Fibroblast of lung (primary cell): Measurements from ENCODE around the gene TM7SF2. TPM values are rescaled to one million over a fixed set of nuclear protein-coding genes. Genes with fewer than 3 reads are reported as not detected.

ENCODE experiments used
- DNase-seq, 2 donors: peaks; one replicate each; pipeline versions ENCODE4 v3.0.0 to v3.0.0-alpha.2; 2010; ENCODE audit warnings: low read depth in 2 of 2
- H2AFZ ChIP-seq: 2 replicates; pipeline ENCODE4 v1.5.1; 2012; ENCODE audit warnings: low read length, control low read depth, inconsistent platforms
- H3K27ac ChIP-seq: 2 replicates; pipeline ENCODE4 v1.5.1; 2011; ENCODE audit warnings: low read length, control low read depth; ENCODE audit not compliant: insufficient read depth
- H3K27me3 ChIP-seq: 2 replicates; pipeline ENCODE4 v1.5.1; 2011; ENCODE audit warnings: mild to moderate bottlenecking, low read length; ENCODE audit not compliant: control insufficient read depth, insufficient read depth
- H3K36me3 ChIP-seq: 2 replicates; pipeline ENCODE4 v1.5.1; 2011; ENCODE audit warnings: low read length; ENCODE audit not compliant: control insufficient read depth, insufficient read depth
- H3K4me1 ChIP-seq: 2 replicates; pipeline ENCODE4 v1.5.1; 2011; ENCODE audit warnings: low read length; ENCODE audit not compliant: control insufficient read depth, insufficient read depth; ENCODE audit errors: extremely low read depth
- H3K4me2 ChIP-seq: 2 replicates; pipeline ENCODE4 v1.5.1; 2011; ENCODE audit warnings: low read length, control low read depth; ENCODE audit not compliant: insufficient read depth; ENCODE audit errors: extremely low read depth
- H3K4me3 ChIP-seq, 4 experiments: fragments of 200-600 bp in 1 of 4; sonication (generic) in 1 of 4; replicated peaks in 1 of 4; 2 replicates each; pipeline ENCODE4 v1.5.1; 2011 to 2016; ENCODE audit warnings: low read length in 4 of 4, low read depth in 3 of 4, mild to moderate bottlenecking in 3 of 4, control low read depth in 2 of 4, inconsistent platforms in 1 of 4, mixed read lengths in 1 of 4; ENCODE audit not compliant: insufficient read depth in 1 of 4; ENCODE audit errors: control extremely low read depth in 1 of 4
- H3K79me2 ChIP-seq: 2 replicates; pipeline ENCODE4 v1.5.1; 2012; ENCODE audit warnings: mild to moderate bottlenecking, low read length, inconsistent platforms; ENCODE audit not compliant: control insufficient read depth, insufficient read depth
- H3K9ac ChIP-seq: 2 replicates; pipeline ENCODE4 v1.5.1; 2011; ENCODE audit warnings: mild to moderate bottlenecking, low read length, control low read depth; ENCODE audit not compliant: insufficient read depth
- H3K9me3 ChIP-seq: 2 replicates; pipeline ENCODE4 v1.5.1; 2012; ENCODE audit warnings: low read depth, low read length; ENCODE audit not compliant: control insufficient read depth, insufficient read depth
- H4K20me1 ChIP-seq: 2 replicates; pipeline ENCODE4 v1.5.1; 2011; ENCODE audit warnings: low read length; ENCODE audit not compliant: control insufficient read depth, insufficient read depth; ENCODE audit errors: extremely low read depth
- EZH2 ChIP-seq: IDR thresholded peaks from 2 replicates; pipeline ENCODE4 v1.5.1; 2012; ENCODE audit warnings: low read length, control low read depth, mild to moderate bottlenecking; ENCODE audit errors: missing control alignments
- polyA plus RNA-seq, 2 donors: library from polyadenylated mRNA; depleted of rRNA in 1 of 2; stranded (reverse) in 1 of 2; unstranded in 1 of 2; fragments of >200 nt; gene quantifications; 2 replicates each; pipeline ENCODE4 v1.2.1, GENCODE V29; 2011 to 2012; ENCODE audit warnings: missing spikeins in 1 of 2
- total RNA-seq: library from RNA; depleted of rRNA; stranded (reverse); fragments of >200 nt; gene quantifications from 2 replicates; pipeline ENCODE4 v1.2.1, GENCODE V29; 2014
- TF ChIP-seq, protein P1 (sequence below), 2 donors: IDR thresholded peaks in 1 of 2; conservative IDR thresholded peaks in 1 of 2; 1 replicate in 1 of 2; 2 replicates in 1 of 2; pipeline ENCODE4 v1.5.1; 2011 to 2012; ENCODE audit warnings: low read length in 2 of 2, control low read depth in 1 of 2, inconsistent platforms in 1 of 2, low read depth in 1 of 2, mild to moderate bottlenecking in 1 of 2

TM7SF2 gene
- total and polyA plus RNA-seq, 2 donors (not counting 1 experiment from before 2014, with no cell fraction given) = 11.7 to 89.5 TPM

DNA sequence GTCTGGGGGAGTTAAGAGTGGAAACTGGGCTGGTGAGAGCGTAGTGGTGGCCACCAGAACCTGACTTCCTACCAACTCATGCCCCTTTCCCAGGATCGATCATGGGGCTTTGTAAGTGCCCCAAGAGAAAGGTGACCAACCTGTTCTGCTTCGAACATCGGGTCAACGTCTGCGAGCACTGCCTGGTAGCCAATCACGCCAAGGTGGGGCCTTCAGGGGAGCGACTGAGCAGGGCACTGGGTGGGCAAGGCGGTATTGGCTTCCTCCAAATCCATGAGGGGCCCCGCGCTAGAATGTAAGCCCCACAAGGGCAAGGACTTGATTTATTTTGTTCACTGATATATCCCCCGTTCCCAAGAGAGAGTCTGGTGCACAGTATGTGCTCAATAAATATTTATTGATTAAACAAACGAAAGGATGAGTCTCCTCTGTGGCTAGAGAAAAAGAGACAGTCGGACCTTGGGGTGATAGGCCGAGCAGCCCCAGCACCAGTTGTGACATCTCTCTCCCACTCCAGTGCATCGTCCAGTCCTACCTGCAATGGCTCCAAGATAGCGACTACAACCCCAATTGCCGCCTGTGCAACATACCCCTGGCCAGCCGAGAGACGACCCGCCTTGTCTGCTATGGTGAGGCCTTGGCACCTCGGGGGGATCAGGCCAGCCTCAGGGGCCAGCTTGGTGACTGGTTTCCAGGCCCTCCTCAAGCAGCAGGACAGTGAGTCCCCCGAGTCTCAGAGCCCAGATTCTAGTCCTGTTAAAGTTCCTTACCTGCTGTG, 26.9 kb upstream of the TM7SF2 start:
- Histone ChIP-seq H3K9me3 (no peaks in the 10 kb centered on the region), H2AFZ (no peak overlapping the region), H3K4me1 (peaks cover 11% of the 10 kb centered on the region), H3K4me3 (peak overlapping the region; percentile 71 to 91 (median 84)), H3K27ac (peak overlapping the region; percentile 85), H3K4me2 (peak overlapping the region; percentile 59), H3K27me3 (no peaks in the 10 kb centered on the region), H3K9ac (peak overlapping the region; percentile 95), H3K36me3 (peaks cover 21% of the 10 kb centered on the region), H3K79me2 (peaks cover 40% of the 10 kb centered on the region), H4K20me1 (no peaks in the 10 kb centered on the region)
- no peak for TF ChIP-seq EZH2
- TF ChIP-seq, protein P1, sequence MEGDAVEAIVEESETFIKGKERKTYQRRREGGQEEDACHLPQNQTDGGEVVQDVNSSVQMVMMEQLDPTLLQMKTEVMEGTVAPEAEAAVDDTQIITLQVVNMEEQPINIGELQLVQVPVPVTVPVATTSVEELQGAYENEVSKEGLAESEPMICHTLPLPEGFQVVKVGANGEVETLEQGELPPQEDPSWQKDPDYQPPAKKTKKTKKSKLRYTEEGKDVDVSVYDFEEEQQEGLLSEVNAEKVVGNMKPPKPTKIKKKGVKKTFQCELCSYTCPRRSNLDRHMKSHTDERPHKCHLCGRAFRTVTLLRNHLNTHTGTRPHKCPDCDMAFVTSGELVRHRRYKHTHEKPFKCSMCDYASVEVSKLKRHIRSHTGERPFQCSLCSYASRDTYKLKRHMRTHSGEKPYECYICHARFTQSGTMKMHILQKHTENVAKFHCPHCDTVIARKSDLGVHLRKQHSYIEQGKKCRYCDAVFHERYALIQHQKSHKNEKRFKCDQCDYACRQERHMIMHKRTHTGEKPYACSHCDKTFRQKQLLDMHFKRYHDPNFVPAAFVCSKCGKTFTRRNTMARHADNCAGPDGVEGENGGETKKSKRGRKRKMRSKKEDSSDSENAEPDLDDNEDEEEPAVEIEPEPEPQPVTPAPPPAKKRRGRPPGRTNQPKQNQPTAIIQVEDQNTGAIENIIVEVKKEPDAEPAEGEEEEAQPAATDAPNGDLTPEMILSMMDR (conservative IDR thresholded peaks at IDR 0.05 in 1 of 2, IDR thresholded peaks at IDR 0.05 in 1 of 2; ENCODE audit: low read depth in 1 of 2, low read length in 2 of 2) = no peak
- DNase-seq = no peak

DNA sequence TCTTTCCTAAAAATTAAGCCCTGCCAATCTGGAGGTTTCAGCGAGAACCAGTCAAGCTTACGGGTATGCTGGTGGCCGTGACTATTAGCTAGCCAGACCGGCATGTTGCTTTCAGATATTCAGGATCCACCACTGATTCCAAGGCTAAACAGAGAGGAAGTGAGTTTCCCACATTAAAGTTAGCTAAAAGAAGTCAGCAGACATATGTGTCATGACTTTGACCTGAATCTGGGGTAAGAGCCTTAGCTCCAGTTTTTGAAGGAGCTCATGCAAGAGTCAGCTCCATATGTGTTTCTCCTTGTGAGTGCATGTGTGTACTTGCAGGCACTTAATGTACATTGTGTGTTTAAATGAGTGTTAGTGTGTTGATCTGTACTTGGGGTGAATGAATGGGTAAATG, 26.2 kb upstream of the TM7SF2 start:
- H3K27me3 ChIP-seq = no peaks in the 10 kb centered on the region
- no peak overlapping the region for H3K27ac ChIP-seq
- no peaks in the 10 kb centered on the region for H3K9me3 ChIP-seq
- peaks cover 21% of the 10 kb centered on the region for H3K36me3 ChIP-seq
- peaks cover 11% of the 10 kb centered on the region for H3K4me1 ChIP-seq
- no peak overlapping the region for H2AFZ ChIP-seq
- H3K4me3 ChIP-seq = peak overlapping the region in 2 of 4 experiments; percentile 90 to 91
- DNase-seq = no peak
- no peaks in the 10 kb centered on the region for H4K20me1 ChIP-seq
- H3K4me2 ChIP-seq = peak overlapping the region; percentile 59
- peaks cover 38% of the 10 kb centered on the region for H3K79me2 ChIP-seq
- TF ChIP-seq EZH2 = no peak
- TF ChIP-seq, protein P1 (conservative IDR thresholded peaks at IDR 0.05 in 1 of 2, IDR thresholded peaks at IDR 0.05 in 1 of 2; ENCODE audit: low read depth in 1 of 2, low read length in 2 of 2) = no peak
- no peak overlapping the region for H3K9ac ChIP-seq

DNA sequence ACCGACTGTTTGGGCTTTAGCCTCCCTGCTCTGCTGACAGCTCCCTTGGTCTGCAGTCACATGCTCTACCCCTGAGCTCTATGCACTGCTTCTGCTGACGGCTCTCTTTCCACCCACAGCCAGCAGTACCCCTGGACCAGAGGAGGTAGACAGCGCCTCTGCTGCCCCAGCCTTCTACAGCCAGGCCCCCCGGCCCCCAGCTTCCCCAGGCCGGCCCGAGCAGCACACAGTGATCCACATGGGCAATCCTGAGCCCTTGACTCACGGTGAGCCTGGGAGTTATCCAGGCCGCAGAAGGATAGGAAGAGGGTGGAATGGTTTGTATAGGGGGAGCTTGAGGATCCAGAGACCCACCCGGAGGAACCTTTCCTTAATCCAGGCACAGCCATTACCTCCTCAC, 24.9 kb upstream of the TM7SF2 start:
- Histone ChIP-seq H4K20me1 (no peaks in the 10 kb centered on the region), H3K79me2 (peaks cover 30% of the 10 kb centered on the region), H3K4me3 (no peak overlapping the region), H3K9me3 (no peaks in the 10 kb centered on the region), H3K4me1 (peaks cover 11% of the 10 kb centered on the region), H3K9ac (no peak overlapping the region), H3K27ac (no peak overlapping the region), H3K4me2 (no peak overlapping the region), H2AFZ (no peak overlapping the region), H3K27me3 (no peaks in the 10 kb centered on the region), H3K36me3 (peaks cover 21% of the 10 kb centered on the region)
- TF ChIP-seq, protein P1 (conservative IDR thresholded peaks at IDR 0.05 in 1 of 2, IDR thresholded peaks at IDR 0.05 in 1 of 2; ENCODE audit: low read depth in 1 of 2, low read length in 2 of 2) = no peak
- TF ChIP-seq EZH2 = no peak
- DNase-seq = no peak
